ENCODE measurements around the gene QARS1. TPM values are rescaled to one million over a fixed set of nuclear protein-coding genes. Genes with fewer than 3 reads are reported as not detected.

Gene QARS1
- polyA plus RNA-seq, 1 of the 3 experiments (the other 2 are of a cell fraction): 311 TPM

DNA sequence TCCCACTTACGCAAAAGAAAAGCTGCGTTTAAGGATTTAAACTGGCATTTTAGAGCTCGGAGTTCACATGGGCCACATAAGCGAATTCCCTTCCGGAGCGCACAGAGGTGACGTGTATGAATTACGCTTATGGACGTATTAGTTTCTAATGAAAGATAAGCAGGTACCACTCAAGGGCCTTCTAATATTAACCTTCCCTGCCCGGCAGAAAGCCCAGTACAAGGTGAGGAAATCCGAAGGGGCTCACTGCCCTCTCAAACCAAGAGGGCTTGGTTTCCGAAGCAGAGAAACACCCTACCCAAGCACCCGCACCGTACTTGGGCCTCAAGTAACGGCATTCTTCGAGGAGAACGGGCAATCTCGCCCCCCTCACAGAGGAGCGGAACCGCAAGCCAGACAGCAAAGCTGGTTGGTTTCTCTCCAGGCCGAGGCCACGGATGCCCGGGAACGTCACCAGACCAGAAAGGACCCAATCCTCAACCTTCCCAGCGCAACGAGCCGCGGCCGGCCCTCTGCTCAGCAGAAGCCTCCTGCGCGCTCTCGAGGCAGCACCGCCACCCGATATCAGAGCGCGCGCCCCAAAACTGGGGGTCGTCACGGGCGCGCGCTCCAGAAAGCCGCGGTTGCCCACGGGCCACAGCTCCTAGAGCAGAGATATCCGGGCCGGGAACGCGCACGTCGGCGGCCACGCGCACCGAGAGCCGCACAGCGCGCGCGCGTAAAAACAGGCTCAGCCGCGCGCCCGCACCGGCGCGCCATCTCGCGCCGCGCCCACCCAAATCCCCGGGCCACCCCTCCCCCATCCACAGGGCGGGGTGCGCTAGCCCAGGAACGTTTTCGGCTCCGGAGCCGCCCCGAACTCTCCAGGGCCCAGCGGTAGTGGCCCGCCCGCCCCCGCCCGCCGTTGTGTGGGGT lies 11.4 kb downstream of the QARS1 start:
- peak overlapping the region; percentile 95 to 96 for H3K27ac ChIP-seq (ENCODE audit: low read depth in 2 of 2, low read length in 1 of 2)
- peaks cover 12 to 13% of the 10 kb centered on the region in 2 experiments for H3K36me3 ChIP-seq (replicated peaks in 1 of 2; ENCODE audit: control insufficient read depth in 1 of 2, insufficient read depth in 2 of 2, low read length in 1 of 2)
- ChIA-PET CTCF (interaction anchor here (1.3 to 2.6 kb wide), 12 partner anchors 11 to 336 kb away, joined by 3 to 16 read pairs (median 4); partner anchors contain the start of genes NDUFAF3, NICN1 and USP19), POLR2A (interaction anchor here (0.5 to 3.6 kb wide), 22 partner anchors 9 to 376 kb away, joined by 3 to 31 read pairs (median 4); partner anchors contain the start of genes CCDC71, DALRD3, IMPDH2 and IP6K2)
- no peaks in the 10 kb centered on the region for H3K27me3 ChIP-seq (ENCODE audit: insufficient read depth)
- DNase-seq: peak; percentile 89
- peak overlapping the region; percentile 93 for H3K9ac ChIP-seq
- peak; percentile 36 for TF ChIP-seq MXI1 (IDR thresholded peaks at IDR 0.05; ENCODE audit: low read depth, low read length)
- TF ChIP-seq FOSL2 (IDR thresholded peaks at IDR 0.05; ENCODE audit: borderline replicate concordance, low read depth): no peak
- peak; percentile 27; the same call in 1 of the 2 replicates for TF ChIP-seq ELF1 (IDR thresholded peaks at IDR 0.05)
- no peak for TF ChIP-seq SMC3 (IDR thresholded peaks at IDR 0.05; ENCODE audit: low read depth, low read length)
- TF ChIP-seq CHD2 (IDR thresholded peaks at IDR 0.05; ENCODE audit: low read length, partially characterized antibody): no peak
- no peak for TF ChIP-seq YY1 (IDR thresholded peaks at IDR 0.05; ENCODE audit: low read depth)
- TF ChIP-seq GATA2 (CRISPR knock-in tag; IDR thresholded peaks at IDR 0.05): no peak
- TF ChIP-seq NFIC (IDR thresholded peaks at IDR 0.05; ENCODE audit: borderline replicate concordance): no peak
- no peak for TF ChIP-seq RAD21 (IDR thresholded peaks at IDR 0.05; ENCODE audit: low read length)
- TF ChIP-seq, protein P1, sequence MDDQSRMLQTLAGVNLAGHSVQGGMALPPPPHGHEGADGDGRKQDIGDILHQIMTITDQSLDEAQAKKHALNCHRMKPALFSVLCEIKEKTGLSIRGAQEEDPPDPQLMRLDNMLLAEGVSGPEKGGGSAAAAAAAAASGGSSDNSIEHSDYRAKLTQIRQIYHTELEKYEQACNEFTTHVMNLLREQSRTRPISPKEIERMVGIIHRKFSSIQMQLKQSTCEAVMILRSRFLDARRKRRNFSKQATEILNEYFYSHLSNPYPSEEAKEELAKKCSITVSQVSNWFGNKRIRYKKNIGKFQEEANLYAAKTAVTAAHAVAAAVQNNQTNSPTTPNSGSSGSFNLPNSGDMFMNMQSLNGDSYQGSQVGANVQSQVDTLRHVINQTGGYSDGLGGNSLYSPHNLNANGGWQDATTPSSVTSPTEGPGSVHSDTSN (IDR thresholded peaks at IDR 0.05): no peak
- no peak for TF ChIP-seq FOXM1 (IDR thresholded peaks at IDR 0.05; ENCODE audit: low read depth)
- TF ChIP-seq TAF1 (IDR thresholded peaks at IDR 0.05; ENCODE audit: borderline replicate concordance, low read depth, low read length): peak; percentile 14; the same call in 1 of the 2 replicates
- TF ChIP-seq GABPA (IDR thresholded peaks at IDR 0.05; ENCODE audit: low read depth): peak; percentile 50
- TF ChIP-seq NRF1 (IDR thresholded peaks at IDR 0.05; ENCODE audit: low read depth, low read length): peak; percentile 37; the same call in 1 of the 2 replicates
- no peak for TF ChIP-seq CTCF (IDR thresholded peaks at IDR 0.05)
- TF ChIP-seq, protein P2, sequence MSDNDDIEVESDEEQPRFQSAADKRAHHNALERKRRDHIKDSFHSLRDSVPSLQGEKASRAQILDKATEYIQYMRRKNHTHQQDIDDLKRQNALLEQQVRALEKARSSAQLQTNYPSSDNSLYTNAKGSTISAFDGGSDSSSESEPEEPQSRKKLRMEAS (IDR thresholded peaks at IDR 0.05; ENCODE audit: low read depth): peak; percentile 59; the same call in 1 of the 2 replicates
- TF ChIP-seq EP300 (IDR thresholded peaks at IDR 0.05; ENCODE audit: borderline replicate concordance in 1 of 2, low read depth in 1 of 2, low read length in 1 of 2): no peak
- H3K9me2 ChIP-seq: no peaks in the 10 kb centered on the region
- H3K4me2 ChIP-seq: peak overlapping the region; percentile 94
- H4K20me1 ChIP-seq (ENCODE audit: insufficient read depth): peaks cover 50% of the 10 kb centered on the region
- H3K4me1 ChIP-seq (ENCODE audit: control insufficient read depth in 1 of 2, insufficient read depth in 2 of 2, low read depth in 1 of 2, low read length in 1 of 2): peaks cover 14 to 15% of the 10 kb centered on the region in 2 experiments; a peak in 3 of 4 replicates
- no peak overlapping the region; the same call in 1 of the 2 replicates for H2AFZ ChIP-seq (ENCODE audit: low read depth)
- peaks cover 53% of the 10 kb centered on the region for H3K79me2 ChIP-seq (ENCODE audit: insufficient read depth)
- H3K9me3 ChIP-seq: no peaks in the 10 kb centered on the region
- peak overlapping the region; percentile 76 to 98 for H3K4me3 ChIP-seq (ENCODE audit: low read depth in 2 of 2, low read length in 1 of 2)
- WGBS (ENCODE audit: low lambda C conversion rate): 3% methylated on average over 12 of the region's 86 CpGs
- H3F3A ChIP-seq (replicated peaks; ENCODE audit: insufficient read depth): peaks cover 44% of the 10 kb centered on the region

All from SK-N-SH (cell line).